HG03439 (cell line): ENCODE data around the gene SYK.

Experiments
- ATAC-seq: cut with Tn5 transposase; IDR thresholded peaks from one replicate; pipeline ENCODE4 v1.9.1; 2021; ENCODE audit warnings: mild to moderate bottlenecking, moderate library complexity; ENCODE audit not compliant: unreplicated experiment

Gene SYK

DNA sequence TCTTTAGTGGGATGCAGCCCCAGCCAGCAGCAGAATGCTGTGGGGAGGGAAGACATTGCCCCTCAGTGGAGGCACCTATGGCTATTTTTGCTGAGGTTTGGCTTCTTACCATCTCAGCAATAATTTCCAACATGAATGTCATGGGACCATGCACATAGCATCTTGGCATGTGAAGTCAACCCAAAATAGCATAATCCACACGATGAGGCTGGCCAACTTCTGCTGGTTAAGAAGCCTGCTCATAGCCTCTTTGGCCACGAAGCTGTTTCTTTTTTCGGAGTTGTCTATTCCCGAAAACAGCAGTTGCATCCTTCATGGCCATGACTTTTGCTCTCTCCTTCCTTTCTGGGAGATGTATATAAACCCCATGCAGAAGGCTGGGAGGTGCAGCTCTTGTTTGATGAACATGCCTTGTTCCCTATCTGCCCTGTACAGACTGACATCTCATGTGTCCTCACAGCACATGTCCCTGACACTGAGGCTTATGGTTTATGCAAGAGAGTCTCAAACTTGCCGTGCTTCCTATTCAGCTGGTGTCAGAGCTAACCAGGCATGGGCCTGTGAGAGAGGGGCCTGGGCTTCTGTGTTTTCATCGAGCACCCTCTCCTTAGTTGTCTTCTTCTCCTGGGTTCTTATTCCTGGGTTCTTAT lies 45.3 kb downstream of the SYK start:
- ATAC-seq = no peak

- ATAC-seq = no peak
Measured at GRCh38 chr9:90847971-90848370, 46.4 kb downstream of the SYK start.

- ATAC-seq = no peak
Measured at GRCh38 chr9:90848866-90849265, 47.2 kb downstream of the SYK start.

DNA sequence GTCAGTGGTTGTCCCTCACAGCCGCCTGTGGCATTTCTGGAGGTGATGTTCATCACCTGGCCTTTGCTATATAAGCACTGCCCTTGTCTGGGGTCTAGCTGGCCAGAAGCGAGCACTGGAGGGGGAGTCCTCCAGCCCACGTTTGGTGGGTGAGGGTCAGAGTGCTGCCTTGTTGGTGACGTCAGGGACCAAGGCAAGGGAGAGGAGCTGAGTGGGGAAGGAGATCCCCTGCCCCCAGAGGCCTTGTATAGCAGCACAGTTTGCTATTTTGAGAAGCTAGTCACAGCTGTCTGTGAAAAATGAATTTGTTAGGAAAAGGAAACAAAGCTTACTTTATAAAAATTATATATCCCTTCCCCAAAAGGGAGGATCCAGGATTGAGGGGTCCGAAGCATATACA lies 49.8 kb downstream of the SYK start:
- ATAC-seq = no peak

DNA sequence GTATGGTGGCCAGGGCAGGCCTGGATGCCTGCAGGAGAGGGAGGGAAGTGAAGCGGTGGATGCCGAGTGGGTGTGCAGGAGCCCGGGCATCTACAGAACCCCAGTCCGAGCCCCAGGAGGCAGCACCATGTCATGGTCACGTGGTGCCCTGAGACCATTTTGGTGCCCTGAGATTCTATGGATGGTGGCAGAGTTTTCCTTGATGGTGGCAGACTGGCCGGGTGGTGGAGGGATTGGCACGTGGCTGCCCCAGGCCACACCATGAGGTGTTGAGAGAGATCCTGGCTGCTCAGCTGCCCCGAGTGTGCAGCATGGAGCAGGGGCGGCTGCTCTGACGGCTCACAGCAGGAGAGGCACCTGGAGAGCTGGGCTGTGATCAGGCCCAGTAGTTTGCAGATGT lies 52.3 kb downstream of the SYK start:
- no peak for ATAC-seq

DNA sequence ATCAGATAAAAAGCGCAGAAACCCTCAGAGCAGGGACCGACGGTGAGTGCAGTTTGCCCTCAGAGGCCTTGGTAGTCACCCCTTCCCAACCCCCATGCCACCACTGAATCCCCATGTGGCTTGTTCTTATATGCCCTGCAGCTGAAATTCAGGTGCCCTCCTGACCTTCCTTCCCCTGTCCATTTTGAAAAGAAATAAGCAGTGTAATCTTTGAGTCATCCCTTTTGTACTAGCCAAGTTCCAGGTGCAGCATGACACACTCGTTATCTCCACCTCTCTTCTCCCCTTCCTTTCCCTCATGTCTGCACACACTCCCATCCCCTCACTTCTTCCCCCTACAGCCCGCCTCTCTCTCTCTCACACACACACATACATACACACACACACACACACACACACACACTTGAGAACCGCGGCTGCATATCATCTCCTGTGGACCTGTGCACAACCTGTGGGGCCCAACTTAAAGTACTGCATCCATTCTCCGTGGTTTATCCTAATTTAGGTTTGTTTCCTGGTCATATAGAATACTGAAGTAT lies 53.1 kb downstream of the SYK start:
- ATAC-seq = no peak

- no peak for ATAC-seq
Measured at GRCh38 chr9:90855208-90855902, 53.7 kb downstream of the SYK start.

DNA sequence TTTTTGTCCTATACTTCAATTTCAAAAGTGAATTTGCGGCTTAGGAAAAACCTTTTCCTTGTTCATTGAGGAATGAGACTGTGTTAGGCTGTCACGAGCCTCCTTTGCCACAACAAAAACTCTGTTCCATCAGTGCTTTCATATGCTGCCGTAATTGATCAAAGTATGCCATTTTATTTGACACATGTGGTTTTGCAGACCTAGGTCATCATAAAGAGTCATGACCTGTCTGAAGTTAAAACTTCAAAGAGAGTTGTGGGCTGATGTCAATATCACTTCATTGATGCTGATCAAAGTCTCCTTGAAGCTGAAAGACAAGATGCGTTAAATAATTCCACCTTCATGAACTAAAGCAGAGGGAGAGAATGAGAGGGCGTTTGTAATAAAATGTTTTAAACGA lies 55.5 kb downstream of the SYK start:
- ATAC-seq = no peak

GRCh38 chr9:90857855-90858254 lies 56.2 kb downstream of the SYK start:
- ATAC-seq = no peak

DNA sequence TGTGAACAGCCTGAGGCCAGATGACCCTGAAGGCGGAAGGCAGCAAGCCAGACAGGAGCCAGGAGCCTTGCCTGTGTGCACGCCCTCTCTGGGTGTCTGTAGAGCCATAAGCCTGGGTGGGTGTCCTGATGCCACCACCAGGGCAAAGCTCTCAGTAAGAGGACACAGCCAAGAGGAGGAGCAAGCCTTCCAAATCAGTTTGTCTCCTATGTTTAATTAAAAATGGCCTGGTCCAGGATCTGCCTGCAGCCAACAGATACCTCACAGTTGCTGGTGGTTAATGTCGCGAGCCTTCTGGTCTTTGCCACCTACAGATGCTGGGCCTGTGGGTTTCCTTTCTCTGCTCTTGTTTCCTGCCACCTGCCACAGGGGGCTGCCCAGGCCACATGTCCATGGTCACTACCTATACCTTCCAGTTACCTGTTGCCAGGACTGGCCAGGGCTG lies 56.9 kb downstream of the SYK start:
- ATAC-seq = no peak

DNA sequence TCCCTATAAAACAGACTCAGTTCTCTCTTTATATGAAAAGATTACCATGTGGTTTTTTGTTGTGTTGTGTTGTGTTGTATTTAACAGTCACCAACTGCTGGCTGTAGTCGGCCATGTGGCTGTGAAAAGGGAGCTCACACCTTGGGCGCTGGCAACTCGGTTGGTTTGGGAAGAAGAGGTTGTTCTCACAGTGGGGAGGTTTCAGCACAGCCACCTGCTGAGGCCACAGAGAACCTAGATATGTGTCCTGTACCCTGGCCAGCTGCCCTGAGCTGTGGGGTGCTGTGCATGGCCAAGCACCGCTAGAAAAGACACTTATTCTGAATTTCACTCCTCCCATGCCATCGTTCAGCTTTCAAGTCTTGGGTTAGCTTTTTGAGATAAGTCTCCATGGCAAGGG lies 58.8 kb downstream of the SYK start:
- ATAC-seq = no peak

DNA sequence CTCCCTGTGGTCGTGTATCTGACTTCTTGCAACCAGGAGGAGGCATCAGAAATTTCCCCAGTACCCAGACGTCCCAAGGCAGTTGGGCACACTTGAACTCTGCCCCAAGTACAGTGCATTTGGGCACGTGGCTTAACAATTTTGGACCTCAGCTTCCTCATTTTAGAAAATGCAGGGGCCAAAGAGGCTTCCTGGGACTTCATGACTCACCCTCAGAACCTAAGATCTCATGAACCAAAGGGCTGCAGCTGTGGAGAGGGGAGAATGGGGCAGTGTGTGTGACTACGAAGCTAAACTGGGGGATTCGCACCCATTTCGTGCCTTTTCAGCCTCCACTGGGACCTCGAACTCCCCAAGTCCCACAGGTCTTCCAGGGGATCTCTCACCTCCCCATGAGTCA lies 59.2 kb downstream of the SYK start:
- ATAC-seq = no peak

DNA sequence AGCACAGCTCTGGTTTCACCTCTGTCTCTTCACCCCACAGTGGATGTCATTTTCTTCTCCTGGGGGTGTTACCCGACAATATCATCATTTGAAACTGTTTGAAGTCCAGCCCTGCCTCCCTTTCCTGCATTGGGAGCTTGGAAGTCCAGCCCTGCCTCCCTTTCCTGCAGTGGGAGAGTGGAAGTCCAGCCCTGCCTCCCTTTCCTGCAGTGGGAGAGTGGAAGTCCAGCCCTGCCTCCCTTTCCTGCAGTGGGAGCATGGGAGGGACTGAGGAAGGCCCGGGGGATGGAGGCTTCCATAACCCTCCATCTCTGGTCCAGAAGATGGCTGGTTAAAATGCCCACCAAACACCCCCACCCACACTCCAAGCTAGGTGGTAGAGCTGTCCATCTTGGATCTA lies 59.8 kb downstream of the SYK start:
- no peak for ATAC-seq

GRCh38 chr9:90861826-90862740 lies 60.5 kb downstream of the SYK start:
- ATAC-seq = no peak

- no peak for ATAC-seq
Measured at GRCh38 chr9:90864779-90865178, 63.2 kb downstream of the SYK start.

DNA sequence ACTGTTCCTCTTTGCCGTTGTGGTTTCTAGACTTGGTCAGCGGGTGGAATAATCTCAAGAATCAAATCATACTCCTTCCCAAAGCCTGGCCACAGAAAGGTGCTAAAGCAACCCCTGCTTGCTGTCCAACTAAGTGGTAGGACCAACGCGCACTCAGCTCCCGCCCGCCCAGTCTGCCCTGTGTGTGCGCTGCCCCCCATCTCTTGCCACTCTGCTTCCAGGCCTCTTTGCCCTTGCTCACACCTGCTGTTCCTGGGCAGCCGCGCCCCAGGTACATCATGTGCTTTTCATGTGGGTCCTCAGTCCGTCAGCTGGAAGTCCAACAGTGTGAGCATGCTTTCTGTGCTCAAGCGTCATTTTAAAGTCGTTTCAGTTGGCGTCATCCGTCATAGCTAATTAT lies 65.5 kb downstream of the SYK start:
- no peak for ATAC-seq

- no peak for ATAC-seq
Measured at GRCh38 chr9:90868555-90868954, 66.9 kb downstream of the SYK start.

DNA sequence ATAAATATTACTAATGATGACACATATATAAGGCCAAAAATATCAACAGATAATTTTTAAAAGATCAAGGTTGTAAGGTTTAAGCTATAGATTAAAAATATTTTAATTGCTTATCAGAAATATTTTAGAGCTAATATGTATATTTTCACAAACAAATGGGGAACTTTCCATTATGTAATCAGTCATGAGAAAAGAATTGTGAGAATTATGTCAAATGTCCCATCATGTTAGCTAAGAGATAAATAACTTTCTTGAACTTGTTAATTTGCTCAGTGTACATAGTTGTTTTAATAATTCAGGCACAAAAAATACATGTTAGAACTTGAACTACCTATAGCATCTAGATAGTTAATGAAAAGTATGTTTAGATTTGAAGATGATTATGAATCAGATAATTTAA lies 67.7 kb downstream of the SYK start:
- no peak for ATAC-seq

DNA sequence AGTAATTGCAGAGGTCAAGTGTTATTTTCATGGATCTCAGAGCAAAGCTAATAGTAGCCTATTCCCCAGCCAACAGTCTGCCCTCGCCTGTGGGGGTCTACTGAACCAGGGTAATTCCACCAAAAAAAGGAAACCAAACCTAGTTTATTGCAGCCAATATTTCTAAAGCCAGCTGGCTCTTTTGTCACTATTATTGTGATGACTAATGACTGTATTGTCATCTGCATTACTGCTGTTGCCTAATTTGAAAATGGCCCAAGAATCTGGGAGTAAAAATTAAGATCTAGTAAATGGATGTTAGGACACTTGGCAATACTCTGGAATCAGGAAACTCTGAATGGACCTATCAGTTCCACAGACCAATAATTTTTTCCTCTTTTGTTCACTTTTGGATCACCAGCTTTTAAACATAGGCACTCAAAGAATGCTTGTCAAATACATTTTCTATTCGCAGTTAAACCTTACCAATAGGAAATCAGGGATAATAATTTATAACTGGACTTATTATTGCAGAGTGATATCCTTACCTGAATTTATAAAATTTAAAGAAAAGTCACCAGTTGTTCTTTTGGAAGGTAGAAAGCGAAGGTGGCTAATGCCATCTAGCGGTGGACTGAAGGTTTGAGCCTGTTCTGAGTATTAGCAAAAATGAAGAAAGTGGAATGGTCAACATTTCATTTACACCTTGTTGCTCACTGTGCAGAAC lies 69.2 kb downstream of the SYK start:
- no peak for ATAC-seq

- no peak for ATAC-seq
Measured at GRCh38 chr9:90871327-90871935, 69.8 kb downstream of the SYK start.
